ENCODE data around the gene IGF2BP2.
"Not testable (repeated sequence)": the region's sequence is repeated elsewhere in the genome, so short reads cannot be mapped to it uniquely, and the experiment has no call there.

The IGF2BP2 gene

GRCh38 chr3:185778821-185779220 is 46.0 kb downstream of the IGF2BP2 start:
- Histone ChIP-seq H3K9me3 (no peaks in the 10 kb centered on the region), H3K36me3 (no peaks in the 10 kb centered on the region), H3K4me1 (ENCODE audit: control insufficient read depth in 1 of 2, insufficient read depth in 1 of 2, low read depth in 1 of 2, low read length in 1 of 2) (no peaks in the 10 kb centered on the region), H3K27ac (no peak overlapping the region), H3K27me3 (no peaks in the 10 kb centered on the region), H3K4me3 (ENCODE audit: low read depth in 1 of 2, low read length in 1 of 2) (no peak overlapping the region)
- no peak for TF ChIP-seq CTCF (IDR thresholded peaks at IDR 0.05)

GRCh38 chr3:185778094-185778493 is 46.7 kb downstream of the IGF2BP2 start:
- no peaks in the 10 kb centered on the region for H3K4me1 ChIP-seq (ENCODE audit: control insufficient read depth in 1 of 2, insufficient read depth in 1 of 2, low read depth in 1 of 2, low read length in 1 of 2)
- no peak overlapping the region for H3K4me3 ChIP-seq (ENCODE audit: low read depth in 1 of 2, low read length in 1 of 2)
- no peak for TF ChIP-seq CTCF (IDR thresholded peaks at IDR 0.05)
- no peak overlapping the region for H3K27ac ChIP-seq
- H3K9me3 ChIP-seq = no peaks in the 10 kb centered on the region
- H3K27me3 ChIP-seq = no peaks in the 10 kb centered on the region
- H3K36me3 ChIP-seq = no peaks in the 10 kb centered on the region

- Histone ChIP-seq H3K27me3 (no peaks in the 10 kb centered on the region), H3K4me3 (ENCODE audit: low read depth in 1 of 2, low read length in 1 of 2) (no peak overlapping the region), H3K4me1 (ENCODE audit: control insufficient read depth in 1 of 2, insufficient read depth in 1 of 2, low read depth in 1 of 2, low read length in 1 of 2) (peaks cover 0 to 9% of the 10 kb centered on the region in 2 experiments), H3K36me3 (no peaks in the 10 kb centered on the region), H3K27ac (no peak overlapping the region), H3K9me3 (no peaks in the 10 kb centered on the region)
- no peak for TF ChIP-seq CTCF (IDR thresholded peaks at IDR 0.05)
These were observed 54.7 kb downstream of the IGF2BP2 start for GRCh38 chr3:185770109-185770508.

- H3K4me1 ChIP-seq (ENCODE audit: control insufficient read depth in 1 of 2, insufficient read depth in 1 of 2, low read depth in 1 of 2, low read length in 1 of 2) = peaks cover 0 to 23% of the 10 kb centered on the region in 2 experiments
- peak; percentile 75 for TF ChIP-seq CTCF (IDR thresholded peaks at IDR 0.05)
- not testable (repeated sequence) for H3K36me3 ChIP-seq; H3K27me3 ChIP-seq; H3K4me3 ChIP-seq (ENCODE audit: low read depth in 1 of 2, low read length in 1 of 2); H3K9me3 ChIP-seq; H3K27ac ChIP-seq
These were observed 56.3 kb downstream of the IGF2BP2 start for GRCh38 chr3:185768578-185768982.

GRCh38 chr3:185767002-185767688 is 57.7 kb downstream of the IGF2BP2 start:
- H3K27me3 ChIP-seq = no peaks in the 10 kb centered on the region
- no peak for TF ChIP-seq CTCF (IDR thresholded peaks at IDR 0.05)
- no peak overlapping the region for H3K27ac ChIP-seq
- H3K4me3 ChIP-seq (ENCODE audit: low read depth in 1 of 2, low read length in 1 of 2) = no peak overlapping the region
- no peaks in the 10 kb centered on the region for H3K36me3 ChIP-seq
- H3K4me1 ChIP-seq (ENCODE audit: control insufficient read depth in 1 of 2, insufficient read depth in 1 of 2, low read depth in 1 of 2, low read length in 1 of 2) = peaks cover 0 to 26% of the 10 kb centered on the region in 2 experiments
- no peaks in the 10 kb centered on the region for H3K9me3 ChIP-seq

Data from neutrophil (primary cell).